GM19395 (cell line): Measurements from ENCODE around the gene DNM3.
A peak's percentile ranks its signal among the peaks of the same experiment; 100 is the strongest.
"Not testable (repeated sequence)": the region's sequence is repeated elsewhere in the genome, so short reads cannot be mapped to it uniquely, and the experiment has no call there.

Experiments used
- ATAC-seq: cut with Tn5 transposase; IDR thresholded peaks from one replicate; pipeline ENCODE4 v1.9.1; 2021; ENCODE audit warnings: mild to moderate bottlenecking, moderate library complexity; ENCODE audit not compliant: unreplicated experiment

DNM3 gene

DNA sequence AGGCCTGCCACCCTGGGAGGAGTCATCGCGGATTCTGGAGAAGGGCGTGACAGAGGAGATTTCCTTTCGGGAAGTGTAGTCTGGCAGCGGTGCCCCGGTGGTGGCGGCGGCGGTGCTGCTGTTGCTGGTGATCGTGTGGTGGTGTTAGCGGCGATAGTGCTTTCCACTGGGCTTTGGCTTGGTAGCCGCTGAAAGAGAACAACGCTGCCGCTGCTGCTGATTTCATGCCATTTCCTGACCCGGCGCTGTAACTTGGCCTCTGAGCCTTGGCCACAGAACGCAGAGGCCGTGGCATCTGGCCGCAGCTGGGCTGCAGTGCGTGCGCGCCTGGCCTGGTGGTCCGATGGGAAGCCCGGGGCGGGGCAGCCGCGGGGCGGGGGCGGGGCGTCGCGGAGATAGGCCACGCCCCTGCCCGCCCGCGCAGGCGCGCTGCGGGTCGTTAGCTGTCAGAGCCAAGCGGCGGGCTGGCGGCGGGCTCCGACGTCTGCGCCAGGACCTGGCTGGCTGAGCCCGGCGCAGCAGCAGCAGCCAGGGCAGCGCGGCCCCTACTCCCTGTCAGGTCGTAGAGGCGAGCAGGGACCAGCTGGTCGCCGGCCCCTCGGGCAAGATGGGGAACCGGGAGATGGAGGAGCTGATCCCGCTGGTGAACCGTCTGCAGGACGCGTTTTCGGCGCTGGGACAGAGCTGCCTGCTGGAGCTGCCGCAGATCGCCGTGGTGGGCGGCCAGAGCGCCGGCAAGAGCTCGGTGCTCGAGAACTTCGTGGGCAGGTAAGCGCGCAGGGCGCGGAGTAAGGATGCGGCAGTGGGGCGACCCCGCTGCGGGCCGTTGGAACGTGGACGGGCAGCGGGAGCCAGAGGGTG is at the start of gene DNM3:
TSS of gene DNM3 (plus strand) at position 449 of the 861 bp plus-strand sequence. CDS start at position 608, 159 bp downstream.
- peak; percentile 88 for ATAC-seq

DNA sequence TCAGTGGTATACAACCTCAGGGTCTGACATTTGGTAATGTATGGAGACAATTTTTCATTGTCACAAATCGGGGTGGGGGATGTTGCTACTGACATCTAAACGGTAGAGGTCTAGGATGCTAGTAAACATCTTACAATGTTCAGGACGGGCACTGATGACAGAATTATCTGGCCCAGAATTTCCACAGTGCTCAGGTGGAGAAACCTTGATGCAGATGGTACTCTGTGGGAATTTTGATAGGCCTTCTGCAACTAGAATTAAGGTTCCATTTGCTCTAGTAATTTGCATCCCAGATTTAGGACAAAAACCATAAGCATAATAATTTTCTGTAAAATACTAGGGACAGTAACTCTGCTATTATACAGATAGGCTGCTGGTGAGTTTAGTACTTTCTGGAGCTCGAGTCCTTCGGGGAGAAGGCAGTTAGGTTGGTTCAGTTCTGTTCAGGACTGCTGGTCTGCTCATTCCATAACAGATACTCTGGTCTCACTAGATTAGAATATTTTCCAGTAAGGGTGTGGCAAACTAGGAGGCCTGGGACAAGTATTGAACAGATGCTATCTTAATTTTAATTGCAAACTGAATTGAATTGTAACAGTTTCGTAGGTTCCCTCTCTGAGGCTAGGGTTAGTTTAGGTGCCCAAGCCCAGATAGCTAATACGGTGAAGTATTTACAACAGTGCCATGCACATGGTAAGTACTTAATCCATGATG is 48.5 kb upstream of the DNM3 start:
- no peak for ATAC-seq

DNA sequence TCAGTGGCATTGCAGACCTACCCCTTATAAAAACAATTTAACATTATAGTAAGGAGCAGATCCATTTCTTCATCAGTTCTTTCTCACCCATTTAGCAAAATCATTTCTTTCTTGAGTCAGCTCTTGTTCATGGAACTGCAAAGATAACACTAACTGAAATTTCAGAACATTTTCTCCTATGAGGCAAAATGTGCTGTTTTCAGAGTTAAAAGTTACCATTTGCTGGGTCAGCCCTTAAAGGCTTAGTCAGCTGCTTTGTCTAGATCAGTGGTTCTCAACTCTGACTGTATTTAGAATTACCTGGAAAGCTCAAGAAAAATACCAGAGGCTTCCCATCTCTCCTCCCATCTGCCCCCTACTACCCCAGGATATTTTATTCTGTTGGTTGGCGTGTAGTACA is 47.7 kb upstream of the DNM3 start:
- no peak for ATAC-seq

DNA sequence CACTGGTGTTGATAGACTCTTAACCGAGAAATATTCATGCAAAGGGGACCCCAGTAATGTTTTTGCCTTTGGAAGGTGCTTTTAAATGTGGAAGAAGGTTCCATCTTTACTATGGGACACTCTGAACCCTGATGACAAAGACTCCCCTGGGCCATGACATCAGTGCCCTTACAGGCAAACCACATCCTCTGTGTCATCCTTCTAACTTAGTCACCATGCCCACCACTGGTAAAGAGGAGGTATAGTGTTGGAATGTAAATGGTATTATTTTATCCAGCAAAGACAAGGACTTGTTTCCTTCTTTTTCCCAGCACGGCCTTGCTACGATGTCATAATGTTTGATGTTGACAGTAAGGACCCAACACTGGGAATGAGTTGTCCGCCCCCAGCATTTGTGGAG is 47.2 kb upstream of the DNM3 start:
- ATAC-seq: no peak

DNA sequence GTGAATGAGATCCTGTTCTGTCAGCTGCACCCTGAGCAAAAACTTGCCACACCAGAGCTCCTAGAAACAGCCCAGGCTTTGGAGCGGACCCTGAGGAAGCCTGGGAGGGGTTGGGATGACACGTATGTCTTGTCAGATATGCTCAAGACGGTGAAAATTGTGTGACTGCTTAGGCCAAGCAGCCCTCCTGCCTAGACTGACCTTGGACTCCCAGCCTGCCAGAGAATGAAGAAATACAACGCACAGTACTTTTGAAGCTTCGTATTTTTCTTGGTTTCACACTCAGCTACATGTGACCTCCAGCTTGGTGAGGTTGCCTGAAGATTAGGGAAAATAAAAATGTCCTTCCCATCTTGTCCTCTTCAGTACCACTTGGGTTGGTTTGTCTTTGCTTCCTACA is 44.7 kb upstream of the DNM3 start:
- ATAC-seq: no peak

DNA sequence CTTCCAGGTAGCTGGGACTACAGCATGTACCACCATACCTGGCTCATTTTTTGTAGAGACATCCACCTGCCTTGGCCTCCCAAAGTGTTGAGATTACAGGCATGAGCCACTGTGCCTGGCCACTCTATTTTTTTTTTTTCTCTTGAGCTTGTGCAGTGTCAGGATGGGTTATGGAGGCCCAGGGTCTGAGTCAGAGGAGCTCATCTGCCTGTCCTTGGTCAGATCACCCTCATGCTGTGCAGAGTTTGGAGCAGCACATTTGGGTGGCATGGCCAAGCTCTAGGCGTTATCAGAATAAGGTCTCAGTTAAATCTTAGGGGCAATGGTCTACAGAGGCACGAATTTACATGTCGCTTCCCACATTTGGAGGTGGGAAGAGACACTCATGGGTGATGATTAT is 43.0 kb upstream of the DNM3 start:
- no peak for ATAC-seq

DNA sequence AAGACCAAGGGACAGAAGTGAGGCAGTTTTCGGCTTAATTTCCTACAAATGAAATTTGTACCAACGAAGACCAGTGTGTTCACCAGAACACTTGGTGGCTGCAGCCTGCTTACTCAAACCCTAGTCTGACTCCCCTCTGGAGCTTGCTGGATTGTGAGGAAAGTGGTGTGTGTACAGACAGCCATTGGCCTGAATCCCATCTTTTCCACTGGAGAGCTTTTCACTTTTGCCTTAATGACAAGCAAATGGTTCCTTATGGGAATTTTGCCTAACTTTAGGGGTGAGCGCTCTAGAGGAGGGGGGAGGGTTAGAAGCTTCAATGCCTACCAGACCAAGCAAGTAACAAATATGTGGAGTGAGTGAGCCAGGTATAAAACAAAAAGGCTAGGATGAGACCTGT is 42.5 kb upstream of the DNM3 start:
- ATAC-seq: no peak

DNA sequence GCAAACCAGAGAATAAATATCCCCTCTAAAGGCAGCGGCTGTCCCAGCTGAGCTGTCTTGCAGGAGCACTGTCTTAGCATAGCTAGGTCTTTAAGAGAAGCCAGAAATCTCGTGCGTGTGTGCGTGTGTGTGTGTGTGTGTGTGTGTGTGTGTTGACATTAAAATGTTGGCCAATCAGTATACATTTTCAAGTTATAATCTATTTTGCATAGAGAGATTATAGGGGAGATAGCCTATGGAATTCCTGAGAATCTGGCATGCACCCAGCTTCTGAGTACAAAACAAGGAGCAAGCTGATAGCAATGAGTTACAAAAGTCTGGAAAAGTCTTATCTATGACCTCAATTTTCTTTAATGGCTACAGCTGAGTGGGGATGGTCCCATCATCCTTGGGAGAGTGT is 42.1 kb upstream of the DNM3 start:
- ATAC-seq: no peak

DNA sequence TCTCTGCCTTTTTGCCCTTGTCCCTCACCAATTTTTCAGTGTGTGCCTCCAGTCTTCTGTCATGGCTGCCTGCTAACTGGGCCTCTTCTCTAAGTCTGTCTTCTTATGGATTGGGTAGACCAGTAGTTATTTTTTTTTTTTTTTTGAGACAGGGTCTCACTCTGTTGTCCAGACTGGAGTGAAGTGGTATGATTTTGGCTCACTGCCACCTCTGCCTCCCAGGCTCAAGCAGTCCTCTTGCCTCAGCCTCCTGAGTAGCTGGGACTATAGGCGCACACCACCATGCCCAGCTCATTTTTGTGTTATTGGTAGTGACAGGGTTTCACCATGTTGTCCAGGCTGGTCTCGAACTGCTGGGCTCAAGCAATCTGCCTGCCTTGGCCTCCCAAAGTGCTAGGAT is 41.6 kb upstream of the DNM3 start:
- not testable (repeated sequence) for ATAC-seq

DNA sequence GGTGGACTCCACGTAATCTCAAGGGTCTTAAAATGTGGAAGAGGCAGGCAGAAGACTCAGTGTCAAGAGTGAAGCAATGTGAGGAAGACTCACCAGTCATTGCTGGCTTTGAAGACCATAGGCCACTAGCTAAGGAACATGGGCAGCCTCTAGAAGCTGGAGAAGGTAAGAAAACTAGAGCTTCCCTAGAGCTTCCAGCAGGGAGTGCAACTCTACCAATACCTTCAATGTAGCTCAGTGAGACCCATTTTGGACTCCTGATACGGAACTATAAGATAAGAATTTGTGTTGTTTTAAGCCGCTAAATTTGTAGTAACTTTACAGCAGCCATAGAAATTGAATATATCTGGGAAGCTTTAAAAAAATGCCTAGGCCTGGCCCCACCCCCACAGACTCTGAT is 41.0 kb upstream of the DNM3 start:
- no peak for ATAC-seq

DNA sequence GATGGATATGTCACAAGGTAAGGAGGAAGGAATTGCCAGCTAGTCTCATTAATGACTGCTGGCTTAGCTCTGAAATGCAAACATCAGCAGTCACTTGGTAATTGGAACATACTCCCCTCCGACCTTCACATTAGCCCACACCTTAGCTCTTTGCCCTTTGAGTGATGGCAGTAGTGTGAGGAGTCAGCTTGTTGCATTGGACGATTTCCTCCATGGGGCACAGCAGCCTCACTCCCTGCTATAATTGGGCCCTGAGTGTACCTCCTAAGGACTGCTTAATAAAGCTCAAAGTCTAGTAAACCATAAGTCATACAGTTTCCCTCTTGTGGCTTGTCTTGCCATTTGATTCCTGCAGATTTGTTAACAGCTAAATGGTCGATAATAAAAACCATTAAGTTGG is 40.4 kb upstream of the DNM3 start:
- ATAC-seq: no peak

DNA sequence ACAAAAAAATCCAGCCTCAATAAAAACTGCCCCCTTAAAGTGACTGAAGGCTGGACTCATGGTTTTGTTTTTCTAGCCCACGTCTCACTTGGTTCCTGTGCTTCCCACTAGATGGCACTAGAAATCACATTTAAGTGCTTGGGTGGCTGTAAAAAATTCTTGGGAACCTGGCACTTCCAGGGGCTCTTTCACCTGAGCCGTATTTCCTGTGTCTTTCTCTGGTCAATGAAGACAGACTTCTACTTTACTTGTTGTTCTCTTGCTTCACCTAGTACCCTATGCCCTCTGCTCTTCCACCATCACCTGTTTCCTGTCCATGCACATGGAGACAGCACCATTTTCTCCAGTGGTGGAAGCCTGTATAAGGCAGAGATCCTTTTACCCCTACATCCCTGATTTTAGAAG is 39.8 kb upstream of the DNM3 start:
- no peak for ATAC-seq

DNA sequence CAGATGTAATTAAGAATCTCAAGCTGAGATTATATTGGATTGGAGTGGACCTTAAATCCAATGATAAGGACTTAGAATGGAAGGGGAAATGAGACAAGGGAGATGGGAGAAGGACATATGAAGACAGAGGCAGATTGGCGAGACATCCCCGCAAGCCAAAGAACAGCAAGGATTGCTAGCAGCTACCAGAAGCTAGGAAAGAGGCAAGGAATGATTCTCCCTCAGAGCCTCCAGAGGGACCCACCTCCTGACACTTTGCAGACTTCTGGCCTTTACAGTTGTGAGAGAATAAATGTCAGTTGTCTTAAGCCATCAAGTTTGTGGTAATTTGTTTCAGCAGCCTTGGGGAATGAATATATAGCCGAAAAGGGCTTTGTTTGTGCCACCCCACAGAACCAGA is 39.1 kb upstream of the DNM3 start:
- ATAC-seq: no peak

DNA sequence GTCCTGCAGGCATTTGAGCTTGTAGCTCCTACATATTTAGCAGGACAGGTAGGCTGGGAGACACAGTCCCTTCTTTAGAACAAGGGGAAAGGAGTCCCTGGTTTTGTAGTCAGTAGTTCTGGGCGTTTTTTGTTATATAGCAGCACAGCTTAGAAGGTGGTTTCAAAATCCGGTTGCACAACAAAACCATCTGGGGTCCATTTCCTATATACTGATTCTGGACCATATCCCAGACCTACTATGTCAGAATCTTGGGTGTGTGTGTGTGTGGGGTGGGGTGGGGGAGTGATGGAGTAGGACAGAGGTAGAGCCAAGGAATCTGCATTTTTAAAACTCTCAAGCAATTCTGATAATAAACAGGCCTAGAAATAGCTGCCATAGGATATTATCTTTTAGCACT is 38.3 kb upstream of the DNM3 start:
- ATAC-seq: no peak

DNA sequence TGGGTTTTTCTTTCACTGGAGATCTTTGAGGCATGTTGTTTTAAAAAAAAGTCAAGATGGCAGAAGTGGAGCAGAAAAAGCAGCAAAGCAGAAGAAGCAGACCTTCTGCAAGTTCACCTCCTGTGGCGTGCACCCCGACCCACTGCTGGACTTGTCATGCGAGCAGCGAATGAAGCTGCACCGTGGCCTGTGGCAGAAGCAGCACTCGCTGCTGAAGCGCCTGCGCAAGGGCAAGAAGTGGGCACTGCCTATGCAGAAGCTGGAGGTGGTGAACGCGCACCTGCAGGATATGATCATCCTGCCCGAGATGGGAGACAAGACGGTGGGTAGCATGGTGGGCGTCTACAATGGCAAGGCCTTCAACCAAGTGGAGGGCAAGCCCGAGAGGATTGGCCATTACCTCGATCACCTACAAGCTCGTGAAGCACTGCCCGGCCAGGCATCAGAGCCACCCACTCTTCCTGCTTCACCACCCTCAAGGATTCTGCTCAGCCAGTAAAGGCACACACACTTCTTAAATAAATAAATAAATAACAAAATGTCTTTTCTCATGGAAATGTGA is 37.8 kb upstream of the DNM3 start:
- no peak for ATAC-seq

DNA sequence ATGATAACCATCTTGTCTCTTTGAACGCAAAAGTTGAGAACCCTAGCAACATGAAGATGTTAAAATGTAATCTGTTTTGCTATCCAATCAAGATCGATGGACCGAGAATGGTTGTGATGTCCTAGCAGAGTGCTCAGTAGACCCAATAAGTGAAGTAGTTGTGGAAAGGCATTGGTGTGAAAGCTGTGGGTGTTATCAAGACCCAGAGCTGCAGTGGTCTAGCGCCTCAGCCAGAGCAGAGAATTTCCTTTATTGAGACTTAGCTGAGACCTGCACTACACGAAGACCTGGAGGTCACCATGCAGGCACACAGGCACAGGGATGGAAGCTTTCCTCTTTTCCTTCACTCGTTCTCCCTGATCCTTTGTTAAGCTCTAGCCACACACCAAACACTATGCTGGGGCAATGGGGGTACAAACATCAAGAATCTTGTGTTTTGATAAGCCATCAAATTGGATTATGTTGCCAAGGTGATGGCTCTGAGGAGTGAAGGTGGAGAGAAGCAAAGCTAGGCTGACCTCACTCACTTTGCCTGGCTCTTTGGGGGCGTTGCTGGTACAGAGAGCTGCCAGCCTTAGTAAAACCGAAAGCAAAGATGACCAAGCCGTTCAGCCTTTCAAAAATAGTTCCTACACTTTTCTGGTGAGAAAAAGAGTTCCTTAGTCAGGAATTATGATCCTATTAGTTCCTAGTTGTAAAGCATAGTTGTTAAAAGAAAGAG is 35.7 kb upstream of the DNM3 start:
- peak; percentile 82 for ATAC-seq

DNA sequence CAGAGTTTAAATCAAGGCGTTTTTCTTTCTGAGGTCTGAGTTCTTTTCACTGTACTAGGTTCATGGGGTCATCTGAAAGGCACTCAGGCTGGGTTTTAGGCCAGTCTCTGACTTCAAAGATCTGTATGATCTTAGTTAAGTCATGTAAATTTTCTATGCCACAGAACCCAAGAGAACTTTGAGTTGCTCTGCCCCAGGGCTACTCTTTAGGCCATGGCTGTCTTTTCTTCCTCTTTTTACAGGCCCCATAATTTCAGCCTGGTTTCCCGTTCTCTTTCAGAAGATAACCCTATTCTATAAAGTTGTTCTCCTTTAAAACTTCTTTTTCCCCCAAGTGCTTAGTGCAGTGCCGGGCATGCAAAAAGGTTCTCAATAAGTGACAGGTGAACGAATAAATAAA is 33.7 kb upstream of the DNM3 start:
- ATAC-seq: no peak

DNA sequence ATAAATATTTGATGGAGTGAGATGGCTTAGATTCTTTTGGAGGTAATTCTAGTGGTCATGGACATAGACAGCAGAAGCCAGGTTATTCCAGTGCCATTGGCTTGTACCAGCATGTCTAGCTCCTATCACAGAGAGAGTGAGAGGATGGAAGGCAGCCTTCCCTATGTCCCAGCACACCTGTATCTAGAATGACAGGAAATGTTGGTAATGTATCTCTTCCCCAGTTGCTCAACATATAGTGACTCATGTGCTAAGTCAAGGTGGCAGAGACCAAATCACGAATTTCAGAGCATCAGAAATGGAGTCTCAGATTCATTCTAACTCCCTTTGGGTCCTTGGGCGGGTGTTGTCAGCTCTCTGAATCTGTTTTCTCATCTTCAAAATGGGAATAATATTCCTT is 31.5 kb upstream of the DNM3 start:
- no peak for ATAC-seq

DNA sequence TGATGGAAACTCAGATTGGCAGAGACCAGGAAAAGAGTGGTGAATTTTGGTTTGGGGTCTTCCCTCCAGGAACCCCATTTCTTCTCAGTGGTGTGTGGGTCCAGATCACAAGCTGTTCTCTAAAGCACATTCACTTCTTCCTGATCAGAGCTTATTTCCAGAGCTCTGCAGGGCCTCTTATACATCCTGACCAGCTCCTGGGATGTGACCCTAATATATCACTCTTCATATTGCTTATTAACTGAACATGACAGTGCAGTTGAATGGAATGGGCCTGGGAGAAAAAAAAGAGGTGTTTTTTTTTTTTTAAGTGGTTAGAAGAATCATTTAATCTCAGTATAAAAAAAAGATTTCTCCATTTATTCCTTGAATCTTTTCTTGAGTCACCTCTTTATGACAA is 29.6 kb upstream of the DNM3 start:
- no peak for ATAC-seq

DNA sequence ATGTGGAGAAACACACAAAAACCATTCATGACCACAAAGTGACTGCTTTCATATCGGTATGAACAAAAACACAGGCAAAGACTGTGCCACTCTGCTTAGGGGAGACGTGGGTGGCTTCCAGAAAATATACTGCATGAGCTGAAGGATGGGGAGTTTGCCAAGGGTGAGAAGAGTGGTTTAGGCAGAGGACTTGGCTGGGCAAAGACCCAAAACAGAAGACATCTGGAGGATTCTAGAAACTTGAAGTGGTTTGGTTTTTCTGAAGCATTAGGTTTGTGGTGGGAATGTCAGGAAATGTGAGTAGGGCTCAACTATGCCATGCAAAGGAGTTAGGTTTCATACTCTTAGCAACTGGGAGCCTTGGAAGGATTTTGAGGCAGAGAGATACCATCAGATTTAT is 26.6 kb upstream of the DNM3 start:
- ATAC-seq: no peak

DNA sequence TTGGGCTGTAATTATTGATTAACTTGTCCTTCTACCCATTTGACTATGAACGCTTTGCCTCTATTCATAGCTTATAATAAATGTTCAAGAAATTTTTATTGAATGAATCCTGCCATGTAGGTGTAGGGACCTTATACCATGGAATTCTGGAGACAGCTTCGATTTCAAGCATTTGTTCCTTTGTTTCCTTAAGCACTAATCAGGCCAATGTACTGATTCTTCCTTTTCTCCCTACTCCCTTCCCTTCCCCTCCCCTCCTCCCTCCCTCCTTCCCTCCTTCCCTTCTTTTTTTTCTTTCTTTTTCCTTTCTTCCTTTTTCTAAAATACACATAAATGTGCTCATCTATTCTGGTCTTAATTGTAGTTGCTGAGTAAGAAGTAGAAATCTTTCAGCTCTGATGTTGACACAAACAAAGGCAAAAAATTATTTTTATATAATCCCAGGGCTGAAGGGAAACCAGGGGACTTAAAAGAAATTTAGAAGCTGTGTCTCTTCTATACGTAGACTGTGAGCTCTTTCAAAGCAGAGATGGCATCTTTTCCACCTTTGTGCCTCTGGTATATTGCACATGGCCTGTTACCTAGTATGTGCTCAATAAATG is 24.9 kb upstream of the DNM3 start:
- ATAC-seq: no peak
